Astrocyte (in vitro differentiated cells and primary cell): ENCODE data around the gene STMN3.

Source experiments
- EZH2 ChIP-seq: IDR thresholded peaks from 2 replicates; pipeline ENCODE4 v1.6.1; 2012; ENCODE audit warnings: mild to moderate bottlenecking, low read length, inconsistent platforms; ENCODE audit not compliant: insufficient read depth
- TF ChIP-seq, protein P1 (sequence below): IDR thresholded peaks from 2 replicates; pipeline ENCODE4 v1.5.1; 2011; ENCODE audit warnings: low read depth, mild to moderate bottlenecking, inconsistent platforms, low read length, moderate library complexity; ENCODE audit not compliant: insufficient read depth

DNA sequence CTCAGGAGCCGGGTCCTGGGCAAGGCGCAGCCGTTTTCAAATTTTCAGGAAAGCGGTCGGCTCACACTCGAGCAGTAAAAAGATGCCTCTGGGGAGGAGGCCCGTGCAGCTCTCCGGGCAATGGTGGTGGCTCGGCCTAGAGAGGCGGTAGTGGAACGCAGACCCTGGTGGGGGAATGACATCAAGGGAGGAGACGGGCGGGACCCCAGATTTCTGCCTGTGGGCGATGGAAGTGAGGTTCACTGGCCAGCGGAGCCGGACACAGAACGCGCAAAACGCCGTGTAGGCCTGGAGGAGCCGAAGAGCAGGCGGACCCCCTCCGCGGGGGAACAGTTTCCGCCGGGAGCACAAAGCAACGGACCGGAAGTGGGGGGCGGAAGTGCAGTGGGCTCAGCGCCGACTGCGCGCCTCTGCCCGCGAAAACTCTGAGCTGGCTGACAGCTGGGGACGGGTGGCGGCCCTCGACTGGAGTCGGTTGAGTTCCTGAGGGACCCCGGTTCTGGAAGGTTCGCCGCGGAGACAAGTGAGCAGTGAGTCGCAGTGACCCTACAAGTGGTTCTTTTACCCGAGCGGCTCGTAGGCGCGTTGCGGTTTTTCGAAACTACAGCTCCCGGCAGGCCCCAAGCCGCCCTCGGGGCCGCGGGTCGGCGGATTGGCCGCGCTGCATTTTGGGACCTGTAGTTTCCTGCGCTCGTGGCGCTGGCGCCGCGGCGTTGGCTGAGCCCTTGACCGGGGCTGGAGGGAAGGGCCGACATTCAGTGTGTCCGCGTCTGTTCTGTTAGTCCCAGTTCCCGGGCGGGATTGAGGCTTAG, 4.9 kb upstream of the STMN3 start, which contains the start of gene RTEL1:
- TF ChIP-seq, protein P1, sequence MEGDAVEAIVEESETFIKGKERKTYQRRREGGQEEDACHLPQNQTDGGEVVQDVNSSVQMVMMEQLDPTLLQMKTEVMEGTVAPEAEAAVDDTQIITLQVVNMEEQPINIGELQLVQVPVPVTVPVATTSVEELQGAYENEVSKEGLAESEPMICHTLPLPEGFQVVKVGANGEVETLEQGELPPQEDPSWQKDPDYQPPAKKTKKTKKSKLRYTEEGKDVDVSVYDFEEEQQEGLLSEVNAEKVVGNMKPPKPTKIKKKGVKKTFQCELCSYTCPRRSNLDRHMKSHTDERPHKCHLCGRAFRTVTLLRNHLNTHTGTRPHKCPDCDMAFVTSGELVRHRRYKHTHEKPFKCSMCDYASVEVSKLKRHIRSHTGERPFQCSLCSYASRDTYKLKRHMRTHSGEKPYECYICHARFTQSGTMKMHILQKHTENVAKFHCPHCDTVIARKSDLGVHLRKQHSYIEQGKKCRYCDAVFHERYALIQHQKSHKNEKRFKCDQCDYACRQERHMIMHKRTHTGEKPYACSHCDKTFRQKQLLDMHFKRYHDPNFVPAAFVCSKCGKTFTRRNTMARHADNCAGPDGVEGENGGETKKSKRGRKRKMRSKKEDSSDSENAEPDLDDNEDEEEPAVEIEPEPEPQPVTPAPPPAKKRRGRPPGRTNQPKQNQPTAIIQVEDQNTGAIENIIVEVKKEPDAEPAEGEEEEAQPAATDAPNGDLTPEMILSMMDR = no peak
- no peak for TF ChIP-seq EZH2
